Measurements from ENCODE around the gene SCRN2.

SCRN2 gene

DNA sequence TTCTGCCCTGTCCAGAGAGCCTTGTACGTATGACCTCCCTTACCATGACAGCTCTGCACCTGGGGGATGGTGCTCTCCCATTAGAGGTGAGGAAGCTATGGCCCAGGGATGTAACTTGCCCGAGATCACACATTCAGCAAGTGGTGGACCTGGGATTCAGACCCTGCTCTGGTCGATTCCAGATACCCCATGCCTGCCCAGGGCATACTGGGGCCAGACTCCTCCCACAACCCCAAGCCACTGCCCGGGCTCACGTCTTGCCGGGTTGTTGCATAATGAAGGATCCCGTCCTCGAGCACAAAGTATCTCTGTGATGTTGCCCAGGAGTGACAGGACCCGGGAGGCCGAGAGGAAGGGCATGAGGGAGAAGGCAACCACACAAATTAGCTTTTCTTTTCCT, 21.6 kb downstream of the SCRN2 start:
- no peak for DNase-seq

DNA sequence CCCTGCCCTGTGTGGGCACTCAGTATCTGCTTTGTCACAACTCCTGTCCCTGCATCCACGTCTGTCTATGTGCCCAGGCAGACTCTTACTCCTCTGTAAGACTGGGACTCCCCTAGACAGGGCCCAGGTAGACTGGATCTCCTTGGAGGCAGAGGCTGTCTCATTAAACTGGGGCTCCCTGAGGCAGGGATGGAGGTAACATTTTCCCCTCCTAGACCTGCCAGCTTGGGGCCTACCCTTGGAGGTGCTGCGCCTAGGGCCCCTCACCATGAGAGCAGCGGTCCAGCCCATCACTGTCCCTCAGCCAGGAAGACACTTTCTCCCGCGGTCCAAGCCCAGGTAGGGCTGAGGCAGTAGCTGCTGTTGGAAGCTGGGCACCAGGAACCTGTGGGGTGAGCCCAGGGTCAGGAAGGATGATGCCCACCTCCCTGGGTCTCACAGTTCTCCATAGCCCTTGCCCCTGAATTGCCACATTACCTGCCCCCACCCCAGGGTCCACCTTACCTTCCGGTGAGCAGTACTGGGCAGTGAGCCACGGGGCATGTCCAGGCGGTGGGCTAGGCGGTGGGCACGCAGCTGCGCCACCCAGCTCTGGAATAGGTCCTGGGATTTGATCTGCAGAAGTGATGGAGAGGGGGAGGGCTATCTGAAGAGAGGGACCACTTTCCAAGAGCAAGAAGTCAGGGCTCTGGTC, 22.9 kb downstream of the SCRN2 start:
- DNase-seq = no peak

DNA sequence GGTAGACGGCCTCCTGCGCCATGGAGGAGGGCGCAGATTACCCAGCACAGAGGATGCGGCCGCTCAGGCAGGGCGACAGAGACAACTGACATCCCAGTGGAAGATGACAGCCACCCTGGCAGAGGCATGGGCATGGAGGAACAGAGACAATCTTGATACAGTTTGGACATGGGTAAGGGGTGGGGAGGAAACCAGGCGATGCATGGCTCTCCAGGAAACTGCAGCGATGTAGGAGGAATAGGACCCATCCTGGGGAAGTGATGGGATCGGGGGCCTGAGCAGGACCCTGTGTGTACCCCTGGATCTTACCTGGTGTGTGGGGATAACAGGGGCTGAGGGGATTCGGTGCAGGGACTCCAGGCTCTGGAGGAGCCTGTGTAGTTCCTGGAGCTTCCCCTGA, 24.1 kb downstream of the SCRN2 start:
- no peak for DNase-seq

DNA sequence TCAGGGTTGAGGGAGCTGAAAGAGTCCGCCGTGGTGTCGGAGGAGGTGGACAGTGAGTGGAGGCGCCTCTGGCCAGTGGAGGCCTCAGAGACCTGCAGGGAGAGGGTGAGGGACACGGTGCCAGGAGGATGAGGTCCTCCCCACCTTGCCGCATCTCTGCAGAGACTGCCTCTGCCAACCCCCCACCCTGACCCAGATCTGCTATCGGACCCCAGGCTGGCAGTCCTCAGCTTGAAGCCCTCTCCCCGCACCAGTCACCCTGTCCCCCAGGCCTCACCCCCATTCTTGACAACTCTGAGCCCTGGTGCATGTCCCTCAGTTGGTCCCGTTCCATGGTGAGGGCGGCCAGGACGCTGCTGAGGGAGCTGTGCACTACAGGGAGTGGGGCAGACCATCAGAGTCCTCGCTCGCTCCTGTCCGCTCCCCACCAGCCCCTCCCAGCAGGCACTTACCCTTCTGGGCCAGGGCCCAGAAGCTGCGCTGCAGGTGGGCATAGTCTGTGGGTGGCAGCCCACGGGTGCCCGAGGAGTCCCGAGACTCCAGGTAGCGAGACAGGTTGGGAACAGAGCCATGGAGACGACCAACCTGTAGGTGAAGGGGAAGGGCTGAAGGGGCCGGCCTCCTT, 24.9 kb downstream of the SCRN2 start:
- no peak for DNase-seq

DNA sequence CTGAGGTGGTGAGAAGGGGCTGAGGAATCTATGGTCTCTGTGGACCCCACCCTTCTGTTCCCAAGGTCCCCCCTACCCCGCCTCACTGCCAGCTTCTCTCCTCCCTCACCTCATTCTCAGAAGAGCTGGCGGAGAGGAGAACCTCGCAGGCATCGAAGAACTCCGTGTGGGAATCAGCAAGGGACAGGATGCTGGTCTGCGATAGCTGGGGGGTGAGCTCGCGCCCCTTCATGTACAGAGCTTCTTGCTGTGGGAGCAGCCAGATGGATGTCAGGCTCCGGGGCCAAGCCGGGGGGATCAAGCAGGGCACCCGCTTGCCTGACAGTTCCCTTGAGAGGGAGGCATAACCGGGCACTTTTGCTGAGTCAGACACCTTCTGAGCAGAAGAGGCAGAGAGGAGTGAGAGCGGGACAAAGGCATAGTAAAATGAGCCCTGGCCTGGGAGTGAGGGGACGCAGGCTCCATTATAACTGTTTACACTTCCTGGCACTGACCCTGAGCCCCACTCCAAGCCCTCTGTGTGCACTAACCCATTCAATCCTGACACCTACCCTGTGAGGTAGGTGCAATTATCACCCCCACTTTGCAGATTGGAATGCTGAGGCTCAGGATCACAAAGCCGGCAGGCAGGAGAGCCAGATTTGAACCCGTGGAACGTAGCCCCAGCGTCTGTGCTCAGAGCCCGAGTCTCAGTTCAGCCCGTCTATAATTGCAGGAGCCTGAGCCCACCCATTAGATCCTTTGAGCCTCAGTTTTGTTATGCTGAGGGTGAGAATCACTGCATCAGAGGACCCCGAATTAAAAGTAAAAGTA, 25.8 kb downstream of the SCRN2 start:
- no peak for DNase-seq

DNA sequence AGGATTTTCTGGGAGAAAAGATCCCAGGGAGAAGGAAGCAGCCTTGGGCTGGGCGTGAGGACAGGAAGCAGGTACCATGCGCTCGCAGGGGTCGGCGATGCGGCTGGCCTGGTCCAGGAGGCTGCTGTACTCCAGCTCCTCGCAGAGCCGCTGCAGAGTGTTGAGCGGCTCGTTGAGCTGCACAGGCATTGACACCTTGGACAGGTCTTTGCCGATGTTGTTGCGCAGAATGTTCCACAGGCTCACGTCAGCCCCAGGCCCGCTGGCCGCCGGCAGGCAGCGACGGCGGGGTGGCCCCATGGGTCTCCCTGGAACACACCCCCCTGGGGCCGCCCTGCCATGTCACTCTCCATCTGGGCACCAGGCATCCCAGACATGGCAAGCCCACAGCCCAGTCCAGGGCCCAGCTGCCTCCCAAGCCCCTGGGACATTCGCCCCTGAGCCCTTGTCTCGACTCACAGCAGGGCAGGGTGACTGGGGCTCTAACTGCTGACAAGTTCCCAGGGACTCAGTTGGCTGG, 27.5 kb downstream of the SCRN2 start:
- DNase-seq = no peak

DNA sequence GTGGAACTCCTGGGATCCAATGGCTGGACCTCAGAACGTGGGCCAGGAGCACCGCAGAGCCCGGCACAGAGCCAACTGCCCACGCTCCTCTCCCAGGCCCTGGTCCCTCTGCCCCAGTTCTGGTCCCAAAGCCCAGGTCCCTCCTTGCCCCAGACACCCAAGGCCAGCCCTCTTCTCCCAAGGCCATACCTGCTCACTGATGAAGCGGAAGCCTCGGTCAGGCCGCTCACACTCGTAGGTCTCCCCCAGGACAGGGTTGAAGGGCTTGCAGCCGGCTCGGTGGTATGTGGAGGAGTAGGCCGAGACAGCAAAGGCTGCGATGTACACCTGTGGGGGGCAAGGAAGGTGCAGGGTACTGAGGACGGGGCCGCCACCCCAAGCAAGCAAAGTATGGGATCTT, 28.0 kb downstream of the SCRN2 start:
- no peak for DNase-seq

DNA sequence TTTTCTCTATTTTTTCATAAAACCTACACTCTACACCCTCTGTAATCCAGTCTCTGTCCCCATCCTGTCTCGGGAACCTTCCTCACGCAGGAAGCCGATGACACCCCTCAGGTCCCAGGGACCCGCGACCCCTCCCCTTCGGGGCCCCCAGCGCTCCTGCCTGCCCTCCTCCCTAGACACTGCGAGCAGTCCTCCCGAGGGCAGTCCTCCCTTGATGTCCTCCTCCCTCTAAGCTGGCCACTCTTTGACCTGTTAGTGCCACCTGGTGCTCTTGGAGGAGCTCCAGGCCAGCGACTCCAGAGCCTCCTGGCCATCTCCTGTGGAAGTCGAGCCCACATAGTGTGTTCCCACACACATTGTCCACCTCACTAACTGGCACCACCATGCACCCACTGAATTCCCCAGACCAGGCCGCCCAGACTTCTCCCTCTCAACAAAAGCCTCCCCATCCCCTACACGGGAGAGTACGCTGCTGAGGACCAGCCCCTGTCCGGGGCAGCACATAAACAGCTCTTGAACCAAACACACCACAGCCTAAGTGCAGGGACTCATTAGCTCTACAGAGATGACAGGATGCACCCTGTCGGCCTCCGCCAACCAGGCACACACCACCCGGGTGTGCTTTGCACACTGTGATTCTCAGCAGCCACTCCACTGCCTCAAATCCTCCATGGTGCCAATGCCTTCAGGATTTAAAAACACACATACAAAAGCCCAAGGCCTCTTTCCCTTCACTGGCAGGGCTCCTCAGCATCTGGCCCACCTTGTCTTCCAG, 28.7 kb downstream of the SCRN2 start:
- no peak for DNase-seq

DNA sequence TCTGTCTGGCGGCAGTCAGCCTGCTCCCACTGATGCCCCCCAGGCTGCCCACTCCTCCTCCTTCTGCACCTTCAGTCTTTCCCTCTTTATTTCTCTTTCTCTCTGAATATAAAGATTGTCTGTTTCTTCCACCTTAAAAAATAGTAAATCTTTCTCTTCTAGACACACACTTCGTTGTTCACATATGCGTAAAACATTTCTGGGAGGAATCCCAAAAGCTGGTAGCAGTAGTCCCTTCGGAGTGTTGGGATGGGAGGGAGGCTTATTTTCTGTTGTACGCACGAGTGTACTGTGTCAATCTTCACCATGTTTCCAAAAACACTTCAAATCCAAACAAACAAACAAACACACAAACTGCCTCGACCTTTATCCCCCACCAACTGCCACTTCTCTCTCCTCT, 29.4 kb downstream of the SCRN2 start:
- no peak for DNase-seq

DNA sequence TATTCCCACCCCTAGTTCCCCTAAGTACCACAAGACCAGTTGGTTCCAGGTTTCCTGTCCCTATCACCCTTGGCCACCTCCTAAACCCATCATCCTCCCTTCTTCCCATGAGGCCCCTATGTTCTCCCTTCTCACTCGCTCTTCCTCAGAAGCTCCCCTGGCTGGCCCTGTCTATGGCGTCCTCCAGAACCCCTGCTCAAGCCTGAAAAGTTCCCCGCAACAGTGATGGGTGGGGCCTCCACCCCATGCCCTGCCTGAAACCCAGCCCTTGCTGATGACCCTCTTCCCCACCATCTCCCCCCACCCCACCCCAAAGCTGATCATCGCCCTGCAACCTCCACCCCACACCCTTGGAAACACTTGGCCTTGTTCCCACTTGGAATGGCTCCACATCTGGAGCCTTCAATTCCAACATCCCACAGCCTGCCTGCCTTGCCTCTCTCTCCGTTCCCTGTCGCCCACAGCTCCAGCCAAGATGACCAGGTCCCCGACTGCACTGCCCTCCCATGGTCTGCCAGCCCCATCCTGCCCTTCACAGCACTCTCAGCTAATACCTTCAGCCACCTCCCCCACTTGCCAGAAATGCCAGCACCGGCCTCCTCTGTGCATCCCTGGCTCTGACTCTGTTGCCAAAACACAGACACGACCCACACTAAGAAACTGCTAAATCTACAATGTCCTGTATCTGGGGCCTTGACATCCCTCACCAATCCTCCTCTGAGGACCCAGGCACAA, 30.0 kb downstream of the SCRN2 start:
- no peak for DNase-seq

DNA sequence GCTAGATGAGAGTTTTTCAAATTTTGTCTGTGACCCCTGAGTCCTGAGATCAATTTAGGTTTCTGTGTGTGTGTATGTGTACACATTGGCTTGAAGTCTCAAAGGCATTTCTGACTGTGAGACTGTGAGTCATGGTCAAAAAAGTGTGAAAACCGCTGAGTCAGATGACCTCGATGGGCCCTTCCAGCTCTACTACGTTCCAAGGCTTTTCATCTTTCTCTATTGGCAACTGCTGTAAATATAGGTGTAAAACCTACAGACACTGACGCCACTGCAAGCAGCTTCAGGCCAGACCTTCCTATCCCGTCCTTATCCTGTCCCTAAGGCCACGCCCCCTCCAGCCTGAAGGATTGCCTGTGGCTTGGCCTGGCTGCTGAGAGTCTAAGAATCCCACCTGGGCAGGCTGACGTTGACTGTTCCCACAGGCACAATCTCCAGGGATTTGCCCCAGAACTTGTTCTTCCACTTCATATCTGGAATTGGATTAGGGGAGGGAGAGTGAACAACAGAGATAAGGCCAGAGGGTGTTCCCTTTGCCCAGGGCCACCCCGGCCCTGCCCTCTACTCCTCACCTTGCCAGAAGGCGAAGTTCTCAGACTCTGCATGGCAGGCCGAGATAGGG, 30.8 kb downstream of the SCRN2 start:
- DNase-seq = no peak

DNA sequence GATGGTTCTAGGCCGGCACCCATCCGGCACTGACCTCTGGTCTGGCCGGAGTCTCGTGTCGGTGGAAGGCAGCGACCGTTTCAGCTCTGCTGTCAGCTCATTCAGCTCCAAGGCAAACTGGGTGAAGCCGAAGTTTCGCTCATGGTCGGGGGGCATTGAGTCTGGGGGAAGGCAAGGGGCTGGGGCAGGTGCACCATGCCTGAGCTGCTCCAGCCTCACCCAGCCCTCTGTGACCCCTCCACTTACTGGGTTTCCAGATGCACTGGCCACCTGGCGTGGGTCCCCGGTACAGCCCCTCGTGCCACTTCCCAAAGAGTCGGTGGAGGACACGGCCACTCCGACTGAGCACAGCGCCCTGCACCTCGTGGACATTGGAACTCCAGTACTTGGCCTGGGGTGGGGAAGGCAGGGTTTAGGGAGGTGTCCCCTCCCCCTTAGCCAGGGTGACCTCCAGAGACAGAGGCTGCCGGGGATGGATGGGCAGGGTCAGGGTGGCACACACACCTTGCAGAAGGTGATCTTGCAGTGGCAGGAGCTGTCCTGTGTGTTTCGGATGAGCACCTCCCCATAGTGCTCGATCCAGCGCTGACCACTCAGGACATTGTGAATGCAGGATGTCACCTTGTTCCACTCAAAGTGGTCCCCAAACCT, 32.1 kb downstream of the SCRN2 start:
- DNase-seq = no peak

DNA sequence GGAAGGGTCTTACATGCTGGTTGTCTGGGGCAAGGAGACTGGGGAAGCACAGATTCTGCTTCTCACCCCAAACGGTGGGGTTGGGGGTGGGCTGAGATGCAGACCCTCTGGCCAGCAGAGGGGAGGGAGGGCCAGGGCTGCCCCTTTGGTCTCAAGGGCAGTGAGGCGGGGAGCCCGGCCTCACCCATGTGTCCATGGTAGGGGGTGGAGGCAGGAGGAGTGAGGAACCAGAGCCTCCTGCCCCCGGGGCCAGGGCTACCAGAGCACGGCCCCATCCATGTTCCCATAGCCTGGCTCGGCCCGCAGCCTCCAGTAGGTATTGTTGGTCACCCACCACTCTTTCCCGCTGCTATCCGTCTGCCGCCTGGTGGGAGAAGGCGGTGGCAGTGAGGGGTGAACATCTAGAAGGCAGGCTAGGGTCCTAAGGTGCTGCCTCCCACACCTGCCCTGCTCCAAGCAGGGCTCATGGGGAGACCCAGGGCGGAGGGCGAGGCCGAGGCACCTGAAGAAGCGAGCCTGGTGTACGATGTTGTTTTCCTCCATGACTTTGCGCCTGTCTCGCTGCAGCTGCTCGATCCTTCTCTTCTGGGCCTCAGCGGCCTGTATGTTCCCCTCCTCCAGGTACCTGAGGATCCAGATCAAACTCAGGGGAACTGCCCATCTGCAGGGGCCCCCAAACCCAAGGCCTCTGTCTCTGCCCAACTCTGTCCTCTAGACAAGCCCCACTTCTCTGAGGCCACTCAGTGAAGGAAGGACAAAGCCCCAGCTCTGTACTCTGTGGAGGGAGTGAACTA, 32.8 kb downstream of the SCRN2 start:
- DNase-seq = no peak

DNA sequence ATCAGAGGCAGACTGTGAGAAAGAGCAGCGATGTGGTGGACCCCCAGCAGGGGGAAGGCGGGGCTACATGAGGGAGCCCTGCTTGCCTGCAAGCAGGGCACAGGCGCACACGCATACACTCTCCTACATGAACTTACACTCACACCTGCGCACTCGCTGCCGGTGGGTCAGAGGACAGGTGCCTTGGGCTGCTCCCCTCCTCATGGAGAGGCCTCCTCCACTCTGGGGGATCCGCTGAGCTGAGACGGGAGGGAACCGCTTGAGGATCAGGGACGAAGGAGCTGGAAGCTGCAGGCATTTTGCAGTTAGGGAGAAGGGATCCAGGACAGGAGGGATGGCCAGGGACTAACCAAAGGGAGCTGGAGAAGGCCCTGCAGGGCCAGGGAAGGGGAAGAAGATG, 33.7 kb downstream of the SCRN2 start:
- DNase-seq = no peak

DNA sequence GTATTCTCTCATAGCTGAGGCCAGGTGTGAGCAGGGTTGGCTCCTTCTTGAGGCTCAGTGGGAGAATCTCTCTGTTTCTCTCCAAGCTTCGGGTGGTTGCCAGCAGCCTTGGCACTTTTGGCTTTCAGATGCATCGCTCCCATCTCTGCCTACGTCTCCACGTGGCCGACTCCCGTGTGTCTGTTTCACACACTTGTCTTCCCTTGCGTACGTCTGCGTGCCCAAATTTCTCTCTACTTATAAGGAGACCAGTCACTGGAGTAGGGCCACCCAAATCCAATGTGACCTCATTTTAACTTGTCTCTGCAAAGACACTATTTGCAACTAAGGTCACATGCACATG, 34.2 kb downstream of the SCRN2 start:
- no peak for DNase-seq

DNA sequence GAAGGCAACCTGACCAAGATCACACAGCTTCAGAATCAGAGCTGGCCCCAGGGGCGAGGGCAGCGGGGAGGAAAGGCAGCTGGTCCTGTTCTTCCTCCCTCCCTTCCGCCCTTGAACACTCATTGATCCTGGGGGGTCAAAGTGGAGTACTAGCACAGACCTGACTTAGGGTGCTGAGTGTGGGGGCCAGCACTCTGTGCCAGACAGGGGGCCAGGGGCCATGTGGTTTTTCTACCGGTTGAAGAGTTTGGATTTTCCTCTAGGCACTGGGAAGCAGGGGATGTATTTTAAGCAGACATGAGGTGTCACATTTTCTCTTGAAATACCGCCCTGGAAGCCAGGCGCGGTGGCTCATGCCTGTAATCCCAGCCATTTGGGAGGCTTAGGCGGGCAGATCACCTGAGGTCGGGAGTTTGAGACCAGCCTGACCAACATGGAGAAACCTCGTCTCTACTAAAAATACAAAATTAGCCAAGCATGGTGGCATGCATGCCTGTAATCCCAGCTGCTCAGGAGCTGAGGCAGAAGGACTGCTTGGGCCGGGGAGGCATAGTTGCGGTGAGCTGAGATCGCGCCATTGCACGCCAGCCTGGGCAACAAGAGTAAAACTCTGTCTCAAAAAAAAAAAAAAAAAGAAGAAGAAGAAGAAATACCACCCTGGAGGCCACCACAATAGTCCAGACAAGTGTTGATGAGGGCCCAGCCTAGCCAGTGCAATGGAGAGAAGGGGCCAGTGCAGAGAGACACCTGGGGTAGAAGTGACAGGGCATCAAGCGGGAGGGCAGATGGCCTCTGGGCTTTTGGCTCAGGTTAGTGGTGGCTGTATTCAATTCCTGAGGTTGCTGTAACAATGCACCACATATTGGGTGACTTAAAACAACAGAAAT, 34.8 kb downstream of the SCRN2 start:
- no peak for DNase-seq

DNA sequence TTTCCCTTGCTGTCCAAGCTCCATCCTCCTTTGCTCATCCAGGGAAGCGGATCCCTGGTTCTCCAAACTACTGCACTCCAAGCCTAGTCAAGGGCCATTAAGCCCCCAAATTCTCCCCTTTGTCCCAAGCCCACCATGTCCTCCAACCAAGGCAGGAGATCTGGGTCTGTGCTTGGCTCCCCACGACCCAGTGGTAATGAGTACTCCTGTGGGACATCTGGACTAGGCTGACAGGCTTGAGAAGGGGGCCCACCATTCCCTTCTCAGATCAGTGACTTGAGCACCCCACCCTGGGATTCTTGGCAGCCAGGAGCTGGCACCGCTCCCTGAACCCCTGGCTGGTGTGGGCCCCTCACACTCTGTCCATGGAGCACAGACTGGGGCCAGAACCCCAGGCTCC, 36.6 kb downstream of the SCRN2 start:
- no peak for DNase-seq

DNA sequence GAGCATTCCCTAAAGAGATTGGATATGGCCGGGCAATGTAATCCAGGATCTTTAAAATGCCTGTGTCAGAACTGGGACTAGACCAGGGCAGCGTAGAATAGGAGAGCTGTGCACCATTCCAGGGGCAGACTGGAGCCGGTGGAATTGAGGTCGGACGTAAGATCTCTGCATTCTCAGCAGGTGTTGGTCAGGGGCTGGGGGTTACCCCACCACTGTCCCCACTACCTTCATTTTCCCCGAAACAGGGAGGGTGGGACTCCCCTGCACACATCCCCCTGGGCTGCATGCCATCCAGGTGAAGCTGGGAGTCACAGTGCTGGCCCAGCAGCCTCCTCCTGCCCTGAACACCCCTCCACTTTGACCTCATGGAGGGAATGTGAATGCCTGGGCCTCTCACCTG, 37.3 kb downstream of the SCRN2 start:
- no peak for DNase-seq

DNA sequence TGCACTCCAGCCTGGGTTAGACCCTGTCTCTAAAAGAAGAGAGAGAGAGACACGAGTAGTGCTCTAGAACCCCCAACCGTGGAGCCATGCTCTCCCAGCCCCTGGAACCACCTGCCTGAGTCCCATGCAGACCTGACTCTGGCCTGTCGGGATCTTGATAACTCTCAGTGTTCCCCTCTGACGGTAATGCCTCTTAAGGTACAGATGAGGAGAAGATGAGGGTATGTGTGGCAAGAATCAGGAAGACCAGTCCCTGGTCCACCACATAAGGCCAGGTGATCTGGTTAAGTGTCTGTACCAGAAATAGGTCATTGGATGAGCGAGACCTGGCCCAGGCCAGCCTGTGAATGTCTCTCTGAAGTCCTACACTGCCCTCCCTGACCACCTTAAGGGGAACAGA, 37.9 kb downstream of the SCRN2 start:
- no peak for DNase-seq
